Transverse colon (tissue), 4 donors: Measurements from ENCODE around the gene TLR6.

ENCODE experiments used
- CTCF ChIP-seq, 5 experiments: fragments of 200-600 bp in 3 of 5; fragments of 450-650 bp in 2 of 5; sonication (generic) in 3 of 5; IDR thresholded peaks; 1 replicate in 2 of 5; 2 replicates in 3 of 5; pipeline ENCODE4 v1.5.1; 2016 to 2017; ENCODE audit warnings: antibody characterized with exemption in 5 of 5, inconsistent platforms in 3 of 5, mild to moderate bottlenecking in 2 of 5, moderate library complexity in 1 of 5
- EP300 ChIP-seq: sonication (generic); formaldehyde crosslinking; IDR thresholded peaks from one replicate; pipeline ENCODE4 v1.6.1; 2017; ENCODE audit warnings: antibody characterized with exemption, low read depth
- POLR2A ChIP-seq: fragments of 450-650 bp; IDR thresholded peaks from one replicate; pipeline ENCODE4 v1.6.1; 2016; ENCODE audit warnings: antibody characterized with exemption, mild to moderate bottlenecking, moderate library complexity
- POLR2AphosphoS5 ChIP-seq, 3 donors: sonication (generic); formaldehyde crosslinking; IDR thresholded peaks; one replicate each; pipeline ENCODE4 v1.6.1; 2016; ENCODE audit warnings: antibody characterized with exemption in 3 of 3

GRCh38 chr4:38791010-38791409 lies 65.6 kb downstream of the TLR6 start:
- TF ChIP-seq CTCF (IDR thresholded peaks at IDR 0.05) = no peak
- TF ChIP-seq POLR2A = no peak
- TF ChIP-seq POLR2AphosphoS5 (IDR thresholded peaks at IDR 0.05) = no peak
- TF ChIP-seq EP300 = no peak
